ENCODE measurements around the gene MAD1L1. TPM values are rescaled to one million over a fixed set of nuclear protein-coding genes. Genes with fewer than 3 reads are reported as not detected.
"Not testable (repeated sequence)": the region's sequence is repeated elsewhere in the genome, so short reads cannot be mapped to it uniquely, and the experiment has no call there.

MAD1L1 gene
- total RNA-seq, 2 experiments from 2014 or later: 40.0 to 44.7 TPM

DNA sequence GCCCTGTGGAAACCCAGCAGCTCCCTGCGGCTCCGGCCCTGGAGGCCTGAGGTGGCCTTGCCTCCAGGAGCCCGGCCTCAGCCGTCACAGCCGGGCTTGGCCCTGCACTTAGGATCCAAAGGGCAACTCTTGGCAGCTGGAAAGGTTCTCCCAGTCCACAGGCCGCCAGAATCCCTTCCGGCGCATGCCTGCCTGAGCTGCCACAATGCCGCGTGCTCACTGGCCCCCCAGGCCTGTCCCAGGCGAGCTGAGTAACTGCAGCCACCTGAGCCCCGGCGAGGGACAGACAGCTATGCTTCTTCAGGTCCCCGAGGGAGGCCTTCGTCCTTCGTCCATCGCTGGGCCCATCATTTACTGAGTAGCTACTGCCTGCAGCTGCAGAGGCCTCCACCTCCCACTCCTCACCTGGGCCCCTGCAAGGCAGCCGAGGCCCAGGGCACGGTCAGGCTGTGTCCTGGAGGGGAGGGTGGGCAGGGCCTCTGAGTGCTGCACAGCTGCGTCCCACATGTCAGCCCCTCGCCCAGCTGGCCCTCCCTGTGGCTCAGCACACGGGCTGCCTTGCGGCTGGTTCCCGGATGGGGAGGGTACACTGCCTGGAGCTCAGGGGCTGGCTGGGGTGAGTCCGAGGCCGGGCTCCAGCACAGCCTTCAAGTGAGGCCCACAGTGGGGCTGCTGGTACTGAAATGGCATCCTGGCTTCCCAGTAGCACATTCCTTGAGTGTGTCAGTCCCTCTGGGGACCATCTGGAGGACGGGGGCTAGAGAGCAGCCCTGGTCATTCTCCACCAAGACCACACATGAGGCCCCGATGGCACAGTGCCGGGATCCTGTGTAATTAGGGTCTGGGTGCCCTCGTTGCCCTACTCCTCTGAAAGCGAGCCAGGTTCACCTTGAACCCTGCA, 390.2 kb downstream of the MAD1L1 start:
- CTCF ChIA-PET: no interaction called here

DNA sequence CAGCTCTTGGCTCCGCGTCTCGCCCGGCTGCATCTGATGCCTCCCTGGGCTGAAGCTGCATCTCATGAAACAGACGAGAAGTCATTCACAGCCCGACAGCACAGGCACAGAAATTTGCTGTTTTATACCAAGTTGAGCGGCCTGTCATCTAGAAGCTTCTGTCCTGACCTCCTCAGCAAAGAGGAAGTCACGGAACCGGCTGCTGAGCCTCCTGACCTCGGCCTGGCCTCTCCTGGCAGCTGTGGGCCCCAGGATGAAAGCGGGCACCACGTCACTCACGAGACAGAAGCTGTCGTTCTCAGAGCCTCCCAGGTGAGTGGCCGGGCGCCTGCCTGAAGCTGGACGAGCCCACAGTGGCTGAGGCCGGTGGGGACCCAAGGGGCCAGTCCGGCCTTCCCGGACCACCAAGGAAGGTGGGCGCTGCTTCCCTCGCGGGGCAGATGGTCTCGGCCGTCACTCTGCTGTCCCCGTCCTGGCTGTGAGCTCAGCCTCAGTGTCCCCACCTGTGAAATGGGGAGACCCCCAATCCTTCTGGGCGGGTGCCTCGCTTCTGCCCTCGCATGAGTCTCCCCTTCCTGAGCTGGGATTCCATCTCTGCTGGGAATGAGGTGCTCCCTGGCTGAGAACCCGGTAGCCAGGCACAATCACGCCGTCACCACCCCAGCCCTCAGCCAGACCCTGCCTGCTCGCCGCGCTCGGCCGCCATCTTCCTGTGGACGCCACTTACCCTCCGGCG, 391.3 kb downstream of the MAD1L1 start:
- peaks cover 10% of the 10 kb centered on the region for H3K36me3 Mint-ChIP-seq (ENCODE audit: low read depth)
- POLR2A ChIA-PET; CTCF ChIA-PET; H3K27ac Mint-ChIP-seq; intact Hi-C loops (cut with micrococcal nuclease); H3K9me3 Mint-ChIP-seq; H3K4me3 Mint-ChIP-seq; ATAC-seq; H3K27me3 Mint-ChIP-seq; H3K4me1 Mint-ChIP-seq (ENCODE audit: low read depth): not testable (repeated sequence)
- peak; percentile 0 for DNase-seq

More for the DNA sequence above, 390.2 kb downstream of the MAD1L1 start:
- Mint-ChIP-seq H3K9me3 (no peaks in the 10 kb centered on the region), H3K36me3 (ENCODE audit: low read depth) (peaks cover 5% of the 10 kb centered on the region), H3K27me3 (no peaks in the 10 kb centered on the region), H3K27ac (no peak overlapping the region), H3K4me1 (ENCODE audit: low read depth) (no peaks in the 10 kb centered on the region), H3K4me3 (no peak overlapping the region)
- ATAC-seq (no peak), DNase-seq (no peak)
- TF ChIP-seq, protein P1, sequence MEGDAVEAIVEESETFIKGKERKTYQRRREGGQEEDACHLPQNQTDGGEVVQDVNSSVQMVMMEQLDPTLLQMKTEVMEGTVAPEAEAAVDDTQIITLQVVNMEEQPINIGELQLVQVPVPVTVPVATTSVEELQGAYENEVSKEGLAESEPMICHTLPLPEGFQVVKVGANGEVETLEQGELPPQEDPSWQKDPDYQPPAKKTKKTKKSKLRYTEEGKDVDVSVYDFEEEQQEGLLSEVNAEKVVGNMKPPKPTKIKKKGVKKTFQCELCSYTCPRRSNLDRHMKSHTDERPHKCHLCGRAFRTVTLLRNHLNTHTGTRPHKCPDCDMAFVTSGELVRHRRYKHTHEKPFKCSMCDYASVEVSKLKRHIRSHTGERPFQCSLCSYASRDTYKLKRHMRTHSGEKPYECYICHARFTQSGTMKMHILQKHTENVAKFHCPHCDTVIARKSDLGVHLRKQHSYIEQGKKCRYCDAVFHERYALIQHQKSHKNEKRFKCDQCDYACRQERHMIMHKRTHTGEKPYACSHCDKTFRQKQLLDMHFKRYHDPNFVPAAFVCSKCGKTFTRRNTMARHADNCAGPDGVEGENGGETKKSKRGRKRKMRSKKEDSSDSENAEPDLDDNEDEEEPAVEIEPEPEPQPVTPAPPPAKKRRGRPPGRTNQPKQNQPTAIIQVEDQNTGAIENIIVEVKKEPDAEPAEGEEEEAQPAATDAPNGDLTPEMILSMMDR (IDR thresholded peaks at IDR 0.05): no peak
- POLR2A ChIA-PET: no interaction called here
- intact Hi-C loops (cut with micrococcal nuclease): no loop called here

DNA sequence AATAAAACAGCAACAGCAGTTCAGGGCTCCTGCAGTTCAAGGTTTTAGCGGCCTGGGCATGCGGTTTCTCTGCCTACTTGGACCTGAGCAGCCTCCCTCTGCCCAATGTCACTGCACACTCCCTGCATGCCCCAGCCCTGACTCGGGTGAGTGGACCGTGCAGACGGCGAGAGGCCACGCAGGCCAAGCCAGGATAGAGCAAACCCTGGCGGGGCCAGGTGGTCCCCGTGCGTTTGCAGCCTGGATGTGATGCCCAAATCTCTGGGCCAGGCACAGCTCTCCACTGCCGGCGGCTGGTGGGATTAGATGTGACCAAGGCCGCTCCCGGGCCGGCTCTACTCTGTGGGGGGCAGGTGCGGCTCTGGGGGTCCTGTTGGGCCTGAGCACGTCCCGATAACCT, 392.0 kb downstream of the MAD1L1 start:
- H3K9me3 Mint-ChIP-seq; POLR2A ChIA-PET; H3K4me1 Mint-ChIP-seq (ENCODE audit: low read depth); DNase-seq; intact Hi-C loops (cut with micrococcal nuclease); H3K27me3 Mint-ChIP-seq; H3K4me3 Mint-ChIP-seq; H3K27ac Mint-ChIP-seq; ATAC-seq; CTCF ChIA-PET: not testable (repeated sequence)
- peaks cover 12% of the 10 kb centered on the region for H3K36me3 Mint-ChIP-seq (ENCODE audit: low read depth)

- H3K36me3 Mint-ChIP-seq (ENCODE audit: low read depth): peaks cover 16% of the 10 kb centered on the region
- TF ChIP-seq, protein P1 (IDR thresholded peaks at IDR 0.05): no peak
- no peak for DNase-seq
Measured at GRCh38 chr7:1839701-1840100, 393.0 kb downstream of the MAD1L1 start.

DNA sequence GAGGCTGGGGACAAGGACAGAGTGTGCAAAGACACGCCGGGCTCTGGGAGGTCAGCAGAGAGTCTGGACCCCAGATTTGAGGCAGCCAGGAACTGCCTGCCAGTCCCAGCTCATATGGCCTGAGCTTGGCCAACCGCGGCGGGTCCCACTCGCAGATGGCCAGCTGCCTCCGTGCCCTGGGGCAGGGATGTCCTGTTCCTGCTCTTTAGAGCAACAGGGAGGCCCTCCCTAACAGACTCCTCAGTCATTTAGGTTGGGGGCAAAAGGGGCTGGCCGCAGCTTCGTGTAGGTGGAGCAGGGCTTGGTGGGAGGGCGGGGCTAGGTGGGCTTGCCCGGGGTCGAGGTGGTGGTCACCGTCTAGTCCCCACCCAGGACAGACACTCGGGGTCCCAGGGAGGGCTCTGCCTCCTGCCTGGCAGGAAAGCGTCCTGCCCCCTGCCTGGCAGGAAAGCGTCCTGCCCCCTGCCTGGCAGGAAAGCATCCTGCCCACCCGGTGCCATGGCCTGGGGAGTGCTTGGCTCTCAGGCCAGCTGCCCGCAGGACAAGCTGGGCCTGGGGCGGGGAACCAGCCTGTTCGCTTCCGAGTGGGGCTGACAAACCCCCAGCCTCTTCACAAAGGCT, 393.7 kb downstream of the MAD1L1 start:
- H3K4me3 Mint-ChIP-seq; CTCF ChIA-PET; POLR2A ChIA-PET; H3K27me3 Mint-ChIP-seq; H3K9me3 Mint-ChIP-seq; ATAC-seq; H3K27ac Mint-ChIP-seq; H3K4me1 Mint-ChIP-seq (ENCODE audit: low read depth); DNase-seq; intact Hi-C loops (cut with micrococcal nuclease): not testable (repeated sequence)
- peaks cover 21% of the 10 kb centered on the region for H3K36me3 Mint-ChIP-seq (ENCODE audit: low read depth)

More at GRCh38 chr7:1839701-1840100, 393.0 kb downstream of the MAD1L1 start:
- peaks cover 4% of the 10 kb centered on the region for H3K9me3 Mint-ChIP-seq
- H3K27ac Mint-ChIP-seq: no peak overlapping the region
- no peaks in the 10 kb centered on the region for H3K4me1 Mint-ChIP-seq (ENCODE audit: low read depth)
- POLR2A ChIA-PET: no interaction called here
- H3K4me3 Mint-ChIP-seq: no peak overlapping the region
- intact Hi-C loops (cut with micrococcal nuclease): no loop called here
- CTCF ChIA-PET: no interaction called here
- ATAC-seq: no peak
- no peaks in the 10 kb centered on the region for H3K27me3 Mint-ChIP-seq

- CTCF ChIA-PET; POLR2A ChIA-PET; H3K4me3 Mint-ChIP-seq; H3K9me3 Mint-ChIP-seq; DNase-seq; H3K27me3 Mint-ChIP-seq; H3K4me1 Mint-ChIP-seq (ENCODE audit: low read depth); ATAC-seq; intact Hi-C loops (cut with micrococcal nuclease); H3K27ac Mint-ChIP-seq: not testable (repeated sequence)
- peaks cover 21% of the 10 kb centered on the region for H3K36me3 Mint-ChIP-seq (ENCODE audit: low read depth)
Measured at GRCh38 chr7:1838544-1838872, 394.2 kb downstream of the MAD1L1 start.

GRCh38 chr7:1837696-1838543, 394.8 kb downstream of the MAD1L1 start:
- H3K4me3 Mint-ChIP-seq; H3K27ac Mint-ChIP-seq; POLR2A ChIA-PET; ATAC-seq; H3K4me1 Mint-ChIP-seq (ENCODE audit: low read depth); intact Hi-C loops (cut with micrococcal nuclease); CTCF ChIA-PET; H3K27me3 Mint-ChIP-seq; DNase-seq: not testable (repeated sequence)
- Mint-ChIP-seq H3K36me3 (ENCODE audit: low read depth) (peaks cover 26% of the 10 kb centered on the region), H3K9me3 (peaks cover 10% of the 10 kb centered on the region)

DNA sequence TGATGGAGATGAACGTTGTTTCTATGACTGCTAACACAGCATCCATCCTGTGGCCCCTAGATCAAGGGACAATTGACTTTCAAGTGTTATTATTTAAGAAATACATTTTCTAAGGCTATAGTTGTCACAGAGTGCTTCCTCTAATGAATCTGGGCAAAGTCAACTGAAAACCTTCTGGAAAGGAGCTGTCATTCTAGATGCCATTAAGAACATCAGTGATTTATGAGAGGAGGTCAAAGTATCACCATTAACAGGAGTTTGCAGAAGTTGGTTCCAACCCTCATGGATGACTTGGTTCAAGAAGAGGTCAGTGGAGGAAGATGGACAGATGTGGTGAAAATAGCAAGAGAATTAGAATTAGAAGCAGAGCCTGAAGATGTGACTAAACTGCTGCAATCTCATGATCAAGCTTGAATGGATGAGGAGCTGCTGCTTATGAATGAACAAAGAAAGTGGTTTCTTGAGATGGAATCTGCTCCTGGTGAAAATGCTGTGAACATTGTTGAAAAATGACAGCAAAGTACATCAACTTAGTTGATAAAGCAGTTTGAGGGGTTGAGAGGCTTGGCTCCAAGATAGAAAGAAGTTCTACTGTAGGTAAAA, 400.7 kb downstream of the MAD1L1 start:
- H3K27me3 Mint-ChIP-seq; CTCF ChIA-PET; intact Hi-C loops (cut with micrococcal nuclease); H3K4me3 Mint-ChIP-seq; H3K4me1 Mint-ChIP-seq (ENCODE audit: low read depth); DNase-seq; H3K27ac Mint-ChIP-seq; POLR2A ChIA-PET; ATAC-seq: not testable (repeated sequence)
- Mint-ChIP-seq H3K9me3 (peaks cover 19% of the 10 kb centered on the region), H3K36me3 (ENCODE audit: low read depth) (peaks cover 31% of the 10 kb centered on the region)

- ATAC-seq; H3K27ac Mint-ChIP-seq; intact Hi-C loops (cut with micrococcal nuclease); H3K4me3 Mint-ChIP-seq; H3K27me3 Mint-ChIP-seq; DNase-seq; CTCF ChIA-PET; H3K4me1 Mint-ChIP-seq (ENCODE audit: low read depth); POLR2A ChIA-PET: not testable (repeated sequence)
- Mint-ChIP-seq H3K9me3 (peaks cover 19% of the 10 kb centered on the region), H3K36me3 (ENCODE audit: low read depth) (peaks cover 31% of the 10 kb centered on the region)
Measured at GRCh38 chr7:1831471-1831870, 401.3 kb downstream of the MAD1L1 start.

Measured in activated CD8-positive, alpha-beta T cell treated with anti-CD3 and anti-CD28 coated beads for 36 hours (primary cell).